Stimulated activated CD4-positive, alpha-beta T cell treated with anti-CD3 and anti-CD28 coated beads, Interleukin-4, amount 100 ng/mL, for 24 hours (primary cell): ENCODE results near the gene ANO10.

Experiments used
- DNase-seq: peaks from one replicate; pipeline ENCODE4 v3.0.0-alpha.2; 2020

Gene ANO10

GRCh38 chr3:43406643-43407023 is 215.2 kb downstream of the ANO10 start:
- DNase-seq = no peak

GRCh38 chr3:43405888-43406642 is 215.7 kb downstream of the ANO10 start:
- DNase-seq = no peak

- no peak for DNase-seq
Measured at GRCh38 chr3:43400781-43401730, 220.8 kb downstream of the ANO10 start.

- no peak for DNase-seq
Measured at GRCh38 chr3:43400167-43400566, 221.6 kb downstream of the ANO10 start.

GRCh38 chr3:43399034-43399433 is 222.8 kb downstream of the ANO10 start:
- DNase-seq = no peak

- no peak for DNase-seq
Measured at GRCh38 chr3:43394041-43394554, 227.7 kb downstream of the ANO10 start.

GRCh38 chr3:43391621-43392020 is 230.2 kb downstream of the ANO10 start:
- DNase-seq = no peak

- no peak for DNase-seq
Measured at GRCh38 chr3:43390255-43390588, 231.6 kb downstream of the ANO10 start.

GRCh38 chr3:43389388-43390254 is 232.2 kb downstream of the ANO10 start:
- peak; percentile 73 for DNase-seq

GRCh38 chr3:43388915-43389314 is 232.9 kb downstream of the ANO10 start:
- DNase-seq = no peak

- no peak for DNase-seq
Measured at GRCh38 chr3:43388175-43388574, 233.6 kb downstream of the ANO10 start.

GRCh38 chr3:43379343-43379742 is 242.5 kb downstream of the ANO10 start:
- DNase-seq = no peak

GRCh38 chr3:43378066-43378935 is 243.5 kb downstream of the ANO10 start:
- DNase-seq = peak; percentile 71

GRCh38 chr3:43373560-43373928 is 248.3 kb downstream of the ANO10 start:
- no peak for DNase-seq

GRCh38 chr3:43372809-43373559 is 248.8 kb downstream of the ANO10 start:
- DNase-seq = no peak

GRCh38 chr3:43372007-43372740 is 249.6 kb downstream of the ANO10 start:
- no peak for DNase-seq

GRCh38 chr3:43371494-43371893 is 250.3 kb downstream of the ANO10 start:
- no peak for DNase-seq

- DNase-seq = no peak
Measured at GRCh38 chr3:43370293-43370980, 251.4 kb downstream of the ANO10 start.

GRCh38 chr3:43369404-43370292 is 252.2 kb downstream of the ANO10 start:
- DNase-seq = no peak
